HCT116 (cell line): ENCODE results near the gene EPHA4.

Experiments used
- CBX3 ChIP-seq: IDR thresholded peaks from 2 replicates; pipeline ENCODE4 v1.6.1; 2012; ENCODE audit warnings: low read depth
- EZH2 ChIP-seq: fragments of 200-600 bp; sonication (generic); IDR thresholded peaks from 2 replicates; pipeline ENCODE4 v1.6.1; 2017; ENCODE audit warnings: antibody characterized with exemption, mixed run types
- FOSL1 ChIP-seq: IDR thresholded peaks from 2 replicates; pipeline ENCODE4 v1.6.1; 2012; ENCODE audit warnings: low read depth
- POLR2A ChIP-seq: IDR thresholded peaks from 2 replicates; pipeline ENCODE4 v1.7.0; 2011; ENCODE audit warnings: borderline replicate concordance; ENCODE audit not compliant: insufficient read depth, insufficient read length; ENCODE audit errors: extremely low read depth
- POLR2AphosphoS5 ChIP-seq: IDR thresholded peaks from 2 replicates; pipeline ENCODE4 v1.6.1; 2011; ENCODE audit warnings: mild to moderate bottlenecking, low read depth, low read length, moderate library complexity
- RAD21 ChIP-seq: IDR thresholded peaks from 2 replicates; pipeline ENCODE4 v1.6.1; 2012; ENCODE audit warnings: low read depth, mild to moderate bottlenecking
- SIN3A ChIP-seq: IDR thresholded peaks from 2 replicates; pipeline ENCODE4 v1.6.1; 2012; ENCODE audit warnings: low read depth
- YY1 ChIP-seq: IDR thresholded peaks from 2 replicates; pipeline ENCODE4 v1.6.1; 2011; ENCODE audit warnings: low read length, low read depth, moderate library complexity, mild to moderate bottlenecking; ENCODE audit not compliant: insufficient replicate concordance; ENCODE audit errors: extremely low read depth
- ZBTB33 ChIP-seq: IDR thresholded peaks from 2 replicates; pipeline ENCODE4 v1.6.1; 2011; ENCODE audit warnings: mild to moderate bottlenecking, low read length, moderate library complexity; ENCODE audit not compliant: insufficient replicate concordance; ENCODE audit errors: extremely low read depth
- ZNF274 ChIP-seq: fragments of 200-500 bp; sonication (Bioruptor generic); IDR thresholded peaks from 2 replicates; pipeline ENCODE4 v1.6.1; 2014; ENCODE audit warnings: mild to moderate bottlenecking, low read depth, low read length, inconsistent platforms
- TF ChIP-seq, protein P1 (sequence below), 3 experiments: fragments of 200-600 bp in 1 of 3; sonication (generic) in 1 of 3; IDR thresholded peaks in 2 of 3; conservative IDR thresholded peaks in 1 of 3; 2 replicates each; pipeline ENCODE4 v1.5.1; 2012 to 2017; ENCODE audit warnings: low read depth in 2 of 3, low read length in 2 of 3, antibody characterized with exemption in 1 of 3, borderline replicate concordance in 1 of 3, control low read depth in 1 of 3, mild to moderate bottlenecking in 1 of 3, mixed read lengths in 1 of 3, mixed run types in 1 of 3, moderate library complexity in 1 of 3; ENCODE audit not compliant: insufficient read depth in 1 of 3
- TF ChIP-seq, protein P2 (sequence below): IDR thresholded peaks from 2 replicates; pipeline ENCODE4 v1.6.1; 2012
- TF ChIP-seq, protein P3 (sequence below): IDR thresholded peaks from 2 replicates; pipeline ENCODE4 v1.6.1; 2012
- TF ChIP-seq, protein P4 (sequence below): IDR thresholded peaks from 2 replicates; pipeline ENCODE4 v1.6.1; 2012; ENCODE audit warnings: low read depth

GRCh38 chr2:221435171-221435570 is 136.9 kb downstream of the EPHA4 start:
- TF ChIP-seq, protein P1, sequence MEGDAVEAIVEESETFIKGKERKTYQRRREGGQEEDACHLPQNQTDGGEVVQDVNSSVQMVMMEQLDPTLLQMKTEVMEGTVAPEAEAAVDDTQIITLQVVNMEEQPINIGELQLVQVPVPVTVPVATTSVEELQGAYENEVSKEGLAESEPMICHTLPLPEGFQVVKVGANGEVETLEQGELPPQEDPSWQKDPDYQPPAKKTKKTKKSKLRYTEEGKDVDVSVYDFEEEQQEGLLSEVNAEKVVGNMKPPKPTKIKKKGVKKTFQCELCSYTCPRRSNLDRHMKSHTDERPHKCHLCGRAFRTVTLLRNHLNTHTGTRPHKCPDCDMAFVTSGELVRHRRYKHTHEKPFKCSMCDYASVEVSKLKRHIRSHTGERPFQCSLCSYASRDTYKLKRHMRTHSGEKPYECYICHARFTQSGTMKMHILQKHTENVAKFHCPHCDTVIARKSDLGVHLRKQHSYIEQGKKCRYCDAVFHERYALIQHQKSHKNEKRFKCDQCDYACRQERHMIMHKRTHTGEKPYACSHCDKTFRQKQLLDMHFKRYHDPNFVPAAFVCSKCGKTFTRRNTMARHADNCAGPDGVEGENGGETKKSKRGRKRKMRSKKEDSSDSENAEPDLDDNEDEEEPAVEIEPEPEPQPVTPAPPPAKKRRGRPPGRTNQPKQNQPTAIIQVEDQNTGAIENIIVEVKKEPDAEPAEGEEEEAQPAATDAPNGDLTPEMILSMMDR (IDR thresholded peaks at IDR 0.05 in 2 of 3, conservative IDR thresholded peaks at IDR 0.05 in 1 of 3; ENCODE audit: borderline replicate concordance in 1 of 3, insufficient read depth in 1 of 3, low read depth in 2 of 3, low read length in 2 of 3) = no peak
- no peak for TF ChIP-seq EZH2
- no peak for TF ChIP-seq SIN3A
- no peak for TF ChIP-seq FOSL1
- TF ChIP-seq, protein P2, sequence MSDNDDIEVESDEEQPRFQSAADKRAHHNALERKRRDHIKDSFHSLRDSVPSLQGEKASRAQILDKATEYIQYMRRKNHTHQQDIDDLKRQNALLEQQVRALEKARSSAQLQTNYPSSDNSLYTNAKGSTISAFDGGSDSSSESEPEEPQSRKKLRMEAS = no peak
- TF ChIP-seq POLR2A = no peak
- TF ChIP-seq, protein P3, sequence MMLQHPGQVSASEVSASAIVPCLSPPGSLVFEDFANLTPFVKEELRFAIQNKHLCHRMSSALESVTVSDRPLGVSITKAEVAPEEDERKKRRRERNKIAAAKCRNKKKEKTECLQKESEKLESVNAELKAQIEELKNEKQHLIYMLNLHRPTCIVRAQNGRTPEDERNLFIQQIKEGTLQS = no peak
- no peak for TF ChIP-seq RAD21
- TF ChIP-seq CBX3 = no peak
- TF ChIP-seq, protein P4, sequence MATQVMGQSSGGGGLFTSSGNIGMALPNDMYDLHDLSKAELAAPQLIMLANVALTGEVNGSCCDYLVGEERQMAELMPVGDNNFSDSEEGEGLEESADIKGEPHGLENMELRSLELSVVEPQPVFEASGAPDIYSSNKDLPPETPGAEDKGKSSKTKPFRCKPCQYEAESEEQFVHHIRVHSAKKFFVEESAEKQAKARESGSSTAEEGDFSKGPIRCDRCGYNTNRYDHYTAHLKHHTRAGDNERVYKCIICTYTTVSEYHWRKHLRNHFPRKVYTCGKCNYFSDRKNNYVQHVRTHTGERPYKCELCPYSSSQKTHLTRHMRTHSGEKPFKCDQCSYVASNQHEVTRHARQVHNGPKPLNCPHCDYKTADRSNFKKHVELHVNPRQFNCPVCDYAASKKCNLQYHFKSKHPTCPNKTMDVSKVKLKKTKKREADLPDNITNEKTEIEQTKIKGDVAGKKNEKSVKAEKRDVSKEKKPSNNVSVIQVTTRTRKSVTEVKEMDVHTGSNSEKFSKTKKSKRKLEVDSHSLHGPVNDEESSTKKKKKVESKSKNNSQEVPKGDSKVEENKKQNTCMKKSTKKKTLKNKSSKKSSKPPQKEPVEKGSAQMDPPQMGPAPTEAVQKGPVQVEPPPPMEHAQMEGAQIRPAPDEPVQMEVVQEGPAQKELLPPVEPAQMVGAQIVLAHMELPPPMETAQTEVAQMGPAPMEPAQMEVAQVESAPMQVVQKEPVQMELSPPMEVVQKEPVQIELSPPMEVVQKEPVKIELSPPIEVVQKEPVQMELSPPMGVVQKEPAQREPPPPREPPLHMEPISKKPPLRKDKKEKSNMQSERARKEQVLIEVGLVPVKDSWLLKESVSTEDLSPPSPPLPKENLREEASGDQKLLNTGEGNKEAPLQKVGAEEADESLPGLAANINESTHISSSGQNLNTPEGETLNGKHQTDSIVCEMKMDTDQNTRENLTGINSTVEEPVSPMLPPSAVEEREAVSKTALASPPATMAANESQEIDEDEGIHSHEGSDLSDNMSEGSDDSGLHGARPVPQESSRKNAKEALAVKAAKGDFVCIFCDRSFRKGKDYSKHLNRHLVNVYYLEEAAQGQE = no peak
- TF ChIP-seq POLR2AphosphoS5 = no peak
- no peak for TF ChIP-seq YY1
- no peak for TF ChIP-seq ZNF274
- TF ChIP-seq ZBTB33 = no peak
